CD14-positive monocyte (primary cell): ENCODE data around the gene ALAS1. TPM values are rescaled to one million over a fixed set of nuclear protein-coding genes. Genes with fewer than 3 reads are reported as not detected.
A peak's percentile ranks its signal among the peaks of the same experiment; 100 is the strongest.

ENCODE experiments used
- DNase-seq, 3 donors: peaks; one replicate each; pipeline ENCODE4 v3.0.0-alpha.2; 2011 to 2022
- H2AFZ ChIP-seq: 2 replicates; pipeline ENCODE4 v1.6.0; 2012; ENCODE audit warnings: mild to moderate bottlenecking, low read depth, low read length, inconsistent platforms; ENCODE audit not compliant: insufficient read depth, poor library complexity, severe bottlenecking
- H3K27ac ChIP-seq, 2 donors: 1 replicate in 1 of 2; 2 replicates in 1 of 2; pipeline ENCODE4 v1.5.1; 2012 to 2013; ENCODE audit warnings: low read length in 2 of 2, control low read depth in 1 of 2, inconsistent platforms in 1 of 2, low read depth in 1 of 2, mild to moderate bottlenecking in 1 of 2
- H3K27me3 ChIP-seq, 2 donors: one replicate each; pipeline versions ENCODE4 v1.6.0 to v1.6.1; 2011 to 2013; ENCODE audit warnings: low read length in 2 of 2; ENCODE audit not compliant: control insufficient read depth in 2 of 2, insufficient read depth in 2 of 2
- H3K36me3 ChIP-seq, 2 donors: replicated peaks in 1 of 2; 1 replicate in 1 of 2; 2 replicates in 1 of 2; pipeline versions ENCODE4 v1.5.1 to v1.6.1; 2012 to 2013; ENCODE audit warnings: low read length in 2 of 2, control low read depth in 1 of 2, inconsistent platforms in 1 of 2, mild to moderate bottlenecking in 1 of 2; ENCODE audit not compliant: insufficient read depth in 2 of 2, control insufficient read depth in 1 of 2
- H3K4me1 ChIP-seq, 2 donors: 1 replicate in 1 of 2; 2 replicates in 1 of 2; pipeline versions ENCODE4 v1.5.1 to v1.6.1; 2012 to 2013; ENCODE audit warnings: low read length in 2 of 2, control low read depth in 1 of 2, inconsistent platforms in 1 of 2, mild to moderate bottlenecking in 1 of 2, moderate library complexity in 1 of 2; ENCODE audit not compliant: insufficient read depth in 2 of 2, control insufficient read depth in 1 of 2
- H3K4me2 ChIP-seq: replicated peaks from 2 replicates; pipeline ENCODE3; 2012; ENCODE audit warnings: low read length, moderate library complexity, mild to moderate bottlenecking; ENCODE audit not compliant: poor library complexity, severe bottlenecking; ENCODE audit errors: extremely low read depth
- H3K4me3 ChIP-seq, 3 experiments: fragments of 200-600 bp in 1 of 3; sonication (generic) in 1 of 3; replicated peaks in 1 of 3; 1 replicate in 2 of 3; 2 replicates in 1 of 3; pipeline ENCODE4 v1.5.1; 2011 to 2013; ENCODE audit warnings: low read length in 3 of 3, mild to moderate bottlenecking in 3 of 3, control low read depth in 2 of 3, low read depth in 2 of 3, inconsistent platforms in 1 of 3, moderate library complexity in 1 of 3
- H3K79me2 ChIP-seq: 2 replicates; pipeline ENCODE4 v1.6.0; 2012; ENCODE audit warnings: mild to moderate bottlenecking, control low read depth, inconsistent platforms, low read length, moderate library complexity; ENCODE audit not compliant: insufficient read depth
- H3K9ac ChIP-seq: 2 replicates; pipeline ENCODE4 v1.6.0; 2017; ENCODE audit warnings: low read length, mild to moderate bottlenecking; ENCODE audit not compliant: insufficient read depth, poor library complexity, severe bottlenecking
- H3K9me3 ChIP-seq, 2 donors: replicated peaks in 1 of 2; 1 replicate in 1 of 2; 2 replicates in 1 of 2; pipeline versions ENCODE4 v1.5.1 to v1.6.1; 2012 to 2013; ENCODE audit warnings: low read length in 2 of 2, control low read depth in 1 of 2; ENCODE audit not compliant: control insufficient read depth in 1 of 2, insufficient read depth in 1 of 2
- H4K20me1 ChIP-seq: 2 replicates; pipeline ENCODE4 v1.6.0; 2012; ENCODE audit warnings: mild to moderate bottlenecking, low read length, control low read depth, moderate library complexity; ENCODE audit not compliant: insufficient read depth
- H3K27ac Mint-ChIP-seq, 7 donors: one replicate each; pipeline ENCODE4 v1.8.0; 2020; ENCODE audit warnings: mild to moderate bottlenecking in 7 of 7, mixed read lengths in 7 of 7, moderate library complexity in 6 of 7, inconsistent platforms in 2 of 7
- H3K27me3 Mint-ChIP-seq, 3 donors: one replicate each; pipeline ENCODE4 v1.8.0; 2021 to 2022; ENCODE audit warnings: low read depth in 3 of 3, mild to moderate bottlenecking in 3 of 3, mixed read lengths in 3 of 3, moderate library complexity in 3 of 3, inconsistent platforms in 1 of 3
- H3K36me3 Mint-ChIP-seq, 2 donors: one replicate each; pipeline ENCODE4 v1.8.0; 2020; ENCODE audit warnings: mixed read lengths in 2 of 2, inconsistent platforms in 1 of 2, mild to moderate bottlenecking in 1 of 2
- H3K4me1 Mint-ChIP-seq: one replicate; pipeline ENCODE4 v1.8.0; 2020; ENCODE audit warnings: mild to moderate bottlenecking, mixed read lengths
- H3K4me3 Mint-ChIP-seq, 2 donors: one replicate each; pipeline ENCODE4 v1.8.0; 2020; ENCODE audit warnings: mild to moderate bottlenecking in 2 of 2, mixed read lengths in 2 of 2, moderate library complexity in 1 of 2
- H3K9me3 Mint-ChIP-seq, 7 donors: one replicate each; pipeline ENCODE4 v1.8.0; 2020 to 2022; ENCODE audit warnings: mixed read lengths in 7 of 7, mild to moderate bottlenecking in 6 of 7, moderate library complexity in 6 of 7, inconsistent platforms in 2 of 7
- CTCF ChIP-seq: fragments of 200-600 bp; IDR thresholded peaks from one replicate; pipeline ENCODE4 v1.8.0; 2022; ENCODE audit warnings: antibody characterized with exemption, mild to moderate bottlenecking
- WGBS: methylation state at CpG from one replicate; pipeline ENCODE4 v1.1.5; 2013; ENCODE audit warnings: missing lambda C conversion rate; ENCODE audit not compliant: insufficient coverage; 5-methylcytosine and 5-hydroxymethylcytosine counted together
- intact Hi-C, 2 donors: fragments of 100-400 bp; cut with micrococcal nuclease; formaldehyde crosslinking; loops; one replicate each; pipeline versions ENCODE4 v1.15.0 to v1.15.1; 2023
- polyA plus RNA-seq, 3 donors: library from polyadenylated mRNA; depleted of rRNA in 1 of 3; unstranded in 2 of 3; stranded (reverse) in 1 of 3; fragments of 300-500 nt in 2 of 3; fragments of >200 nt in 1 of 3; fragmentation: Illumina TruSeq in 2 of 3; gene quantifications; 1 replicate in 2 of 3; 2 replicates in 1 of 3; pipeline ENCODE4 v1.2.3, GENCODE V29; 2012 to 2021

ALAS1 gene
- polyA plus RNA-seq, 3 donors: 20.9 to 84.7 (median 38.7) TPM

GRCh38 chr3:52196977-52197376, 983 bp upstream of the ALAS1 start:
- H3K27ac Mint-ChIP-seq: peak overlapping the region; percentile 92 to 98 (median 93)
- H3K79me2 ChIP-seq: peaks cover 37% of the 10 kb centered on the region
- H3K27me3 ChIP-seq: no peaks in the 10 kb centered on the region
- no peak overlapping the region for H3K4me3 Mint-ChIP-seq
- peak overlapping the region; percentile 71 for H2AFZ ChIP-seq
- H3K4me1 ChIP-seq: peaks cover 62 to 67% of the 10 kb centered on the region in 2 donors
- no peaks in the 10 kb centered on the region for H3K36me3 ChIP-seq
- DNase-seq: no peak
- TF ChIP-seq CTCF: no peak
- H3K9me3 Mint-ChIP-seq: no peaks in the 10 kb centered on the region
- intact Hi-C loops: loop anchor here (5.0 kb wide), 2 partner anchors 45 to 135 kb away; partner anchors contain the start of gene POC1A (in 1 of the 2)
- H3K9ac ChIP-seq: no peak overlapping the region
- peak overlapping the region; percentile 84 for H3K4me2 ChIP-seq
- WGBS: 94% methylated on average over 2 of the region's 3 CpGs
- peak overlapping the region in 1 of 3 experiments; percentile 86 for H3K4me3 ChIP-seq
- peaks cover 0 to 4% (median 0%) of the 10 kb centered on the region in 3 donors for H3K27me3 Mint-ChIP-seq
- no peaks in the 10 kb centered on the region for H3K9me3 ChIP-seq
- H3K36me3 Mint-ChIP-seq: peaks cover 13 to 17% of the 10 kb centered on the region in 2 donors
- peaks cover 62% of the 10 kb centered on the region for H3K4me1 Mint-ChIP-seq
- H4K20me1 ChIP-seq: peaks cover 16% of the 10 kb centered on the region
- peak overlapping the region; percentile 76 to 83 for H3K27ac ChIP-seq

- TF ChIP-seq CTCF: no peak
- H3K9me3 Mint-ChIP-seq: no peaks in the 10 kb centered on the region
- Histone ChIP-seq H3K9ac (peak overlapping the region; percentile 88), H3K79me2 (peaks cover 37% of the 10 kb centered on the region), H3K9me3 (no peaks in the 10 kb centered on the region), H3K4me3 (peak overlapping the region; percentile 3 to 86 (median 66)), H3K36me3 (no peaks in the 10 kb centered on the region), H3K4me2 (peak overlapping the region; percentile 84), H3K4me1 (peaks cover 67 to 72% of the 10 kb centered on the region in 2 donors), H4K20me1 (peaks cover 18% of the 10 kb centered on the region), H2AFZ (peak overlapping the region; percentile 71), H3K27me3 (no peaks in the 10 kb centered on the region), H3K27ac (peak overlapping the region; percentile 76 to 83)
- intact Hi-C loops: loop anchor here (5.0 kb wide), 2 partner anchors 45 to 135 kb away; partner anchors contain the start of gene POC1A (in 1 of the 2)
- H3K27me3 Mint-ChIP-seq: peaks cover 0 to 4% (median 0%) of the 10 kb centered on the region in 3 donors
- H3K4me1 Mint-ChIP-seq: peaks cover 67% of the 10 kb centered on the region
- 58% methylated on average over 9 of the region's 10 CpGs for WGBS
- H3K27ac Mint-ChIP-seq: peak overlapping the region; percentile 92 to 98 (median 93)
- peak overlapping the region; percentile 97 to 98 for H3K4me3 Mint-ChIP-seq
- DNase-seq: no peak
- peaks cover 13 to 20% of the 10 kb centered on the region in 2 donors for H3K36me3 Mint-ChIP-seq
Measured at GRCh38 chr3:52197499-52197841, 490 bp upstream of the ALAS1 start.
